PC-3 (cell line): Measurements from ENCODE around the gene AP1M1. TPM values are rescaled to one million over a fixed set of nuclear protein-coding genes. Genes with fewer than 3 reads are reported as not detected.

Source experiments
- ATAC-seq: fragments of 200-7000 bp; cut with Tn5 transposase; 2 replicates; pipeline ENCODE4 v1.9.1; 2020; ENCODE audit warnings: mild to moderate bottlenecking, moderate library complexity
- BruUV-seq: library from RNA; stranded (reverse); fragments of 400-500 nt; replicated peaks from 2 replicates; lab custom pipeline; 2021; lab: Mats Ljungman, UMichigan
- CTCF ChIA-PET: fragments of 300-600 bp; sonication (Branson Sonifier 250); formaldehyde crosslinking; loops from one replicate; lab custom pipeline; 2022; ENCODE audit warnings: antibody characterized with exemption; lab: Charles Lee
- POLR2A ChIA-PET: fragments of 300-600 bp; sonication (Branson Sonifier 250); formaldehyde crosslinking; loops from one replicate; lab custom pipeline; 2022; ENCODE audit warnings: antibody characterized with exemption; ENCODE audit not compliant: unreplicated experiment; lab: Charles Lee
- DNase-seq: peaks from one replicate; pipeline ENCODE4 v3.0.0-alpha.2; 2015
- H2AFZ ChIP-seq: fragments of 300-600 bp; sonication (generic); 2 replicates; pipeline ENCODE4 v1.6.0; 2016; ENCODE audit warnings: antibody characterized with exemption, low read length
- H3F3A ChIP-seq: fragments of 300-600 bp; sonication (generic); one replicate; pipeline ENCODE4 v1.6.0; 2017; ENCODE audit warnings: antibody characterized with exemption, low read length, control low read depth, mild to moderate bottlenecking; ENCODE audit not compliant: unreplicated experiment
- H3K27ac ChIP-seq: fragments of 300-600 bp; sonication (generic); 2 replicates; pipeline ENCODE4 v1.5.1; 2016; ENCODE audit warnings: mild to moderate bottlenecking, low read length
- H3K27me3 ChIP-seq: fragments of 300-600 bp; sonication (generic); 2 replicates; pipeline ENCODE4 v1.6.1; 2016; ENCODE audit warnings: low read length, mixed read lengths
- H3K36me3 ChIP-seq: fragments of 300-600 bp; sonication (generic); 2 replicates; pipeline ENCODE4 v1.6.1; 2016; ENCODE audit warnings: low read depth, mixed run types, low read length, mixed read lengths
- H3K4me1 ChIP-seq: fragments of 300-600 bp; sonication (generic); 2 replicates; pipeline ENCODE4 v1.5.1; 2016; ENCODE audit warnings: low read length; ENCODE audit not compliant: insufficient read depth
- H3K4me2 ChIP-seq: fragments of 300-600 bp; sonication (generic); 2 replicates; pipeline ENCODE4 v1.6.0; 2016; ENCODE audit warnings: low read length
- H3K4me3 ChIP-seq: fragments of 300-600 bp; sonication (generic); 2 replicates; pipeline ENCODE4 v1.5.1; 2016; ENCODE audit warnings: mild to moderate bottlenecking, low read length, mixed read lengths
- H3K79me2 ChIP-seq: fragments of 300-600 bp; sonication (generic); 2 replicates; pipeline ENCODE4 v1.6.1; 2017; ENCODE audit warnings: low read length, mixed read lengths
- H3K9ac ChIP-seq: fragments of 300-600 bp; sonication (generic); 2 replicates; pipeline ENCODE4 v1.6.0; 2016; ENCODE audit warnings: mild to moderate bottlenecking, low read length
- H3K9me2 ChIP-seq: fragments of 300-600 bp; sonication (generic); replicated peaks from 2 replicates; pipeline ENCODE4 v1.6.1; 2016; ENCODE audit warnings: mixed run types, low read length, mixed read lengths
- H3K9me3 ChIP-seq: fragments of 300-600 bp; sonication (generic); 2 replicates; pipeline ENCODE4 v1.6.1; 2016; ENCODE audit warnings: low read length, mixed read lengths
- H4K20me1 ChIP-seq: fragments of 300-600 bp; sonication (generic); 2 replicates; pipeline ENCODE4 v1.6.1; 2016; ENCODE audit warnings: low read length, mixed read lengths
- EZH2 ChIP-seq: fragments of 300-600 bp; sonication (generic); IDR thresholded peaks from one replicate; pipeline ENCODE4 v1.6.1; 2017; ENCODE audit warnings: antibody characterized with exemption, mild to moderate bottlenecking, low read length; ENCODE audit not compliant: unreplicated experiment
- EZH2phosphoT487 ChIP-seq: fragments of 300-600 bp; sonication (generic); IDR thresholded peaks from 2 replicates; pipeline ENCODE4 v1.6.1; 2018; ENCODE audit warnings: mild to moderate bottlenecking, antibody characterized with exemption, low read length, borderline replicate concordance
- intact Hi-C: fragments of 100-400 bp; cut with micrococcal nuclease; formaldehyde crosslinking; loops from 2 replicates; pipeline ENCODE4 v1.9.0; 2023
- total RNA-seq: library from RNA; depleted of rRNA; stranded (reverse); fragments of >200 nt; gene quantifications from 2 replicates; pipeline ENCODE4 v1.2.3, GENCODE V29; 2014
- TF ChIP-seq, protein P1 (sequence below): fragments of 300-600 bp; sonication (generic); conservative IDR thresholded peaks from 2 replicates; pipeline ENCODE4 v1.5.1; 2017; ENCODE audit warnings: antibody characterized with exemption, low read depth, mild to moderate bottlenecking, low read length

AP1M1 gene
- total RNA-seq, 1 experiment from 2014 or later, result 104 TPM

DNA sequence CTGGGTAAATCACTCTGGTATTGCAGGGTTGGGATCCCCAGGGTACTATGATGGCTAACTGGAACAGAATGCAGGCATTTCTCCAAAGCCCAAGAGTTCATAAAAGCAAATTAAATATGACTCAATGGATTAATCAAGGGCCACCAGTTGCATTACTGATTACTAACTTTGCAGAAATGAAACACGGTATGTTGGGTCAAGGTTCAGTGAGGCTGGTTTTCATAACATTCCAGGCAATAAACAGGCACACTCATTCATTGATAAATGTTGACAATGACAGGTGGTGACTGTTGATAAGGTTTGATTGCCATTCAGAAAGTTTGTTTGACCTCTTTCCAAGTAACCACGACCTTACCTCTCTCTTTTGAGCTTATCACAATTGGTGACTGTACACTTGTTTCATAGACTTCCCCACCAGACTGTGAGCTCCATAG, 506 bp upstream of the AP1M1 start:
- peak; percentile 82 for DNase-seq
- no peaks in the 10 kb centered on the region for H3K27me3 ChIP-seq
- ChIA-PET POLR2A (interaction anchor here (0.7 kb wide), 1 partner anchor 10 kb away, joined by 4 read pairs; no protein-coding TSS in a partner anchor), CTCF (interaction anchor here (0.6 to 1.0 kb wide), 3 partner anchors 11 to 825 kb away, joined by 4 to 7 read pairs (median 5); partner anchors contain the start of gene FAM32A)
- H2AFZ ChIP-seq, result peak overlapping the region; percentile 87
- intact Hi-C loops, result no loop called here
- ATAC-seq, result peak; percentile 50
- H3K4me3 ChIP-seq, result peak overlapping the region; percentile 86
- H3K4me2 ChIP-seq, result peak overlapping the region; percentile 93
- H3K9ac ChIP-seq, result peak overlapping the region; percentile 84
- H3K9me2 ChIP-seq, result no peaks in the 10 kb centered on the region
- no peaks in the 10 kb centered on the region for H3F3A ChIP-seq
- H3K4me1 ChIP-seq, result peaks cover 28% of the 10 kb centered on the region
- H3K27ac ChIP-seq, result peak overlapping the region; percentile 88
- no peaks in the 10 kb centered on the region for H4K20me1 ChIP-seq
- BruUV-seq, result no TSS peak
- peaks cover 26% of the 10 kb centered on the region for H3K79me2 ChIP-seq
- peaks cover 4% of the 10 kb centered on the region for H3K36me3 ChIP-seq
- TF ChIP-seq EZH2 (no peak), EZH2phosphoT487 (no peak)
- TF ChIP-seq, protein P1, sequence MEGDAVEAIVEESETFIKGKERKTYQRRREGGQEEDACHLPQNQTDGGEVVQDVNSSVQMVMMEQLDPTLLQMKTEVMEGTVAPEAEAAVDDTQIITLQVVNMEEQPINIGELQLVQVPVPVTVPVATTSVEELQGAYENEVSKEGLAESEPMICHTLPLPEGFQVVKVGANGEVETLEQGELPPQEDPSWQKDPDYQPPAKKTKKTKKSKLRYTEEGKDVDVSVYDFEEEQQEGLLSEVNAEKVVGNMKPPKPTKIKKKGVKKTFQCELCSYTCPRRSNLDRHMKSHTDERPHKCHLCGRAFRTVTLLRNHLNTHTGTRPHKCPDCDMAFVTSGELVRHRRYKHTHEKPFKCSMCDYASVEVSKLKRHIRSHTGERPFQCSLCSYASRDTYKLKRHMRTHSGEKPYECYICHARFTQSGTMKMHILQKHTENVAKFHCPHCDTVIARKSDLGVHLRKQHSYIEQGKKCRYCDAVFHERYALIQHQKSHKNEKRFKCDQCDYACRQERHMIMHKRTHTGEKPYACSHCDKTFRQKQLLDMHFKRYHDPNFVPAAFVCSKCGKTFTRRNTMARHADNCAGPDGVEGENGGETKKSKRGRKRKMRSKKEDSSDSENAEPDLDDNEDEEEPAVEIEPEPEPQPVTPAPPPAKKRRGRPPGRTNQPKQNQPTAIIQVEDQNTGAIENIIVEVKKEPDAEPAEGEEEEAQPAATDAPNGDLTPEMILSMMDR, result no peak
- H3K9me3 ChIP-seq, result no peaks in the 10 kb centered on the region

DNA sequence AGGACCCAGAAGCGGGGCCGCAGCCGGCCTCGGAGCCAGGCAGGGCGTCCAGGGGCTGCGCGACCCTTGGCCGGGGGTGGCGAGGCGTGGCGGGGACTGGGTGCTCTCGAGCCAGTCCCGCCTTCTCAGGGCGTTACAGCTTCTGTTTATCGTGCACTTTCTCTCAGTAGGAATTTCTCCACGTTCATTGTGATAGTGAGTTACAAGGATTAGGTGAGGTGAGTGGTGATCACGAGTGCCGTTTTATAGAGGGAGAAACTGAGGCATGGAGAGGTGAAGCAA, 600 bp downstream of the AP1M1 start:
- CTCF ChIA-PET, result no interaction called here
- no peaks in the 10 kb centered on the region for H3K27me3 ChIP-seq
- H3K4me2 ChIP-seq, result peak overlapping the region; percentile 93
- no peaks in the 10 kb centered on the region for H4K20me1 ChIP-seq
- H3K9me2 ChIP-seq, result no peaks in the 10 kb centered on the region
- no peak for TF ChIP-seq EZH2phosphoT487
- TF ChIP-seq, protein P1, result no peak
- no peak for TF ChIP-seq EZH2
- H3K27ac ChIP-seq, result peak overlapping the region; percentile 88
- H3F3A ChIP-seq, result no peaks in the 10 kb centered on the region
- peaks cover 28% of the 10 kb centered on the region for H3K4me1 ChIP-seq
- H3K79me2 ChIP-seq, result peaks cover 26% of the 10 kb centered on the region
- DNase-seq (no peak), ATAC-seq (no peak; the same call in 1 of the 2 replicates)
- POLR2A ChIA-PET, result interaction anchor here (0.6 kb wide), 1 partner anchor 113 kb away, joined by 22 read pairs; no protein-coding TSS in a partner anchor
- BruUV-seq, result no TSS peak
- H2AFZ ChIP-seq, result peak overlapping the region; percentile 66
- H3K9me3 ChIP-seq, result no peaks in the 10 kb centered on the region
- intact Hi-C loops, result no loop called here
- peak overlapping the region; percentile 86 for H3K4me3 ChIP-seq
- peak overlapping the region; percentile 84 for H3K9ac ChIP-seq
- H3K36me3 ChIP-seq, result peaks cover 2% of the 10 kb centered on the region; the same call in 1 of the 2 replicates

DNA sequence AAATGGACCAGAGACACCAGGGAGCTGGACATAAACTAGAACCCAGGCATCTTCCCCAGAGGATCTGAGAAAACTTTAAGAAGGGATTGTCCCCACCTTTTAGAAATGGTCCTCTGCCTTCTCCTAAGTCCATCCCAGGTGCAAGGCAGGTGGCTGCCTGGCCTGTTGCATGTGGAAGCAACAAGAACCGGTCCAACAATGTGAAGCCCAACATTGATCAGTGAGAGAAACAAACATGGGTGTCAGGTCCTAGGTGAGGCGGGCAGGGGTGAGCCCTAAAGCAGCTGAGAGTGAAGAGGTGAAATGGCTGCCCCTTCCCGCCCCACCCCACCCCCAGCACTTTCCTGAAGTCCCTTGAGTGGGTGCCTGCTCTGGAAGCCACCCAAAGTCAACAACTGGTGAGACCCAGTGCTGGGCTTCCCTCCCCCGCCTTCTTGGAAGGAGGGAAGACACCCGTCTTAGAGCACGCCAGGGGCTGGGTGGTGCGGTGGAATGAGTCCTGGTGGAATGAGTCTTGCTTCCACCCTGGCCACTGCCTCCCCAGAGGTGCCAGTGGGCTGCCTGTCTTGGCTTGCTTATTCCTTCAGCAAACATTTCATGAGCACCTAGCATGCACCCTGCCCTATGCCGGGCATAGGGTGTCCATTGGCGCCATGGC, 1.7 kb downstream of the AP1M1 start:
- Histone ChIP-seq H3K36me3 (no peaks in the 10 kb centered on the region), H3F3A (no peaks in the 10 kb centered on the region), H2AFZ (no peak overlapping the region), H3K9ac (no peak overlapping the region), H3K4me3 (peak overlapping the region; percentile 86; the same call in 1 of the 2 replicates), H4K20me1 (no peaks in the 10 kb centered on the region), H3K9me3 (no peaks in the 10 kb centered on the region), H3K9me2 (no peaks in the 10 kb centered on the region), H3K27ac (no peak overlapping the region), H3K4me2 (peak overlapping the region; percentile 93), H3K79me2 (peaks cover 26% of the 10 kb centered on the region), H3K27me3 (no peaks in the 10 kb centered on the region), H3K4me1 (peaks cover 28% of the 10 kb centered on the region)
- BruUV-seq, result no TSS peak
- no peak for TF ChIP-seq EZH2
- TF ChIP-seq EZH2phosphoT487, result no peak
- TF ChIP-seq, protein P1, result no peak
- no peak for DNase-seq
- ChIA-PET POLR2A (no interaction called here), CTCF (no interaction called here)
- no peak for ATAC-seq
- intact Hi-C loops, result no loop called here
